Stimulated activated CD8-positive, alpha-beta memory T cell treated with anti-CD3 and anti-CD28 coated beads, Interleukin-12 subunit alpha, Interleukin-12 subunit beta, amount 100 ng/mL, for 1 hour (primary cell): ENCODE data around the gene CNDP1.
"Not testable (repeated sequence)": the region's sequence is repeated elsewhere in the genome, so short reads cannot be mapped to it uniquely, and the experiment has no call there.

Experiments
- DNase-seq: peaks from one replicate; pipeline ENCODE4 v3.0.0-alpha.2; 2020; ENCODE audit warnings: low read depth

Gene CNDP1

GRCh38 chr18:74520096-74520833 lies 14.0 kb upstream of the CNDP1 start:
- DNase-seq: no peak

GRCh38 chr18:74521068-74521725 lies 13.1 kb upstream of the CNDP1 start:
- DNase-seq: no peak

- no peak for DNase-seq
These were observed 11.4 kb upstream of the CNDP1 start for GRCh38 chr18:74522635-74523548.

- DNase-seq: no peak
These were observed 10.2 kb upstream of the CNDP1 start for GRCh38 chr18:74524097-74524496.

GRCh38 chr18:74524915-74525314 lies 9.4 kb upstream of the CNDP1 start:
- DNase-seq: not testable (repeated sequence)

- no peak for DNase-seq
These were observed 8.6 kb upstream of the CNDP1 start for GRCh38 chr18:74525741-74526140.

GRCh38 chr18:74526488-74526887 lies 7.8 kb upstream of the CNDP1 start:
- no peak for DNase-seq

- DNase-seq: no peak
These were observed 5.8 kb upstream of the CNDP1 start for GRCh38 chr18:74528478-74528877.

GRCh38 chr18:74528913-74529312 lies 5.4 kb upstream of the CNDP1 start:
- no peak for DNase-seq

- DNase-seq: no peak
These were observed 4.9 kb upstream of the CNDP1 start for GRCh38 chr18:74529378-74529777.

GRCh38 chr18:74529811-74530583 lies 4.3 kb upstream of the CNDP1 start:
- no peak for DNase-seq

GRCh38 chr18:74530584-74530862 lies 3.8 kb upstream of the CNDP1 start:
- no peak for DNase-seq

- DNase-seq: no peak
These were observed 3.3 kb upstream of the CNDP1 start for GRCh38 chr18:74531043-74531442.

- no peak for DNase-seq
These were observed 1.7 kb upstream of the CNDP1 start for GRCh38 chr18:74532511-74533025.

GRCh38 chr18:74533666-74534065 lies 634 bp upstream of the CNDP1 start:
- DNase-seq: no peak

- DNase-seq: no peak
These were observed 815 bp downstream of the CNDP1 start for GRCh38 chr18:74534981-74535649.

GRCh38 chr18:74539289-74539688 lies 5.0 kb downstream of the CNDP1 start:
- DNase-seq: no peak

- DNase-seq: no peak
These were observed 6.5 kb downstream of the CNDP1 start for GRCh38 chr18:74540652-74541421.

- DNase-seq: no peak
These were observed 7.6 kb downstream of the CNDP1 start for GRCh38 chr18:74541703-74542555.

- DNase-seq: no peak
These were observed 10.6 kb downstream of the CNDP1 start for GRCh38 chr18:74544898-74545297.
